ENCODE results near the gene UVSSA.

- TF ChIP-seq, protein P1, sequence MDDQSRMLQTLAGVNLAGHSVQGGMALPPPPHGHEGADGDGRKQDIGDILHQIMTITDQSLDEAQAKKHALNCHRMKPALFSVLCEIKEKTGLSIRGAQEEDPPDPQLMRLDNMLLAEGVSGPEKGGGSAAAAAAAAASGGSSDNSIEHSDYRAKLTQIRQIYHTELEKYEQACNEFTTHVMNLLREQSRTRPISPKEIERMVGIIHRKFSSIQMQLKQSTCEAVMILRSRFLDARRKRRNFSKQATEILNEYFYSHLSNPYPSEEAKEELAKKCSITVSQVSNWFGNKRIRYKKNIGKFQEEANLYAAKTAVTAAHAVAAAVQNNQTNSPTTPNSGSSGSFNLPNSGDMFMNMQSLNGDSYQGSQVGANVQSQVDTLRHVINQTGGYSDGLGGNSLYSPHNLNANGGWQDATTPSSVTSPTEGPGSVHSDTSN (IDR thresholded peaks at IDR 0.05), result no peak
- TF ChIP-seq SIN3A (IDR thresholded peaks at IDR 0.05; ENCODE audit: borderline replicate concordance, low read depth, low read length) (no peak), GABPA (IDR thresholded peaks at IDR 0.05; ENCODE audit: low read depth) (no peak), CHD2 (IDR thresholded peaks at IDR 0.05; ENCODE audit: low read length, partially characterized antibody) (no peak), POLR2AphosphoS5 (IDR thresholded peaks at IDR 0.05; ENCODE audit: low read depth, low read length) (no peak), RXRA (IDR thresholded peaks at IDR 0.05; ENCODE audit: borderline replicate concordance, low read depth) (no peak), USF1 (IDR thresholded peaks at IDR 0.05; ENCODE audit: borderline replicate concordance, low read depth) (no peak), YY1 (IDR thresholded peaks at IDR 0.05; ENCODE audit: low read depth) (no peak), EZH2phosphoT487 (IDR thresholded peaks at IDR 0.05; ENCODE audit: borderline replicate concordance, low read depth) (no peak), TCF12 (IDR thresholded peaks at IDR 0.05) (no peak), ZBTB33 (IDR thresholded peaks at IDR 0.05; ENCODE audit: borderline replicate concordance, low read depth) (no peak)
- TF ChIP-seq, protein P2, sequence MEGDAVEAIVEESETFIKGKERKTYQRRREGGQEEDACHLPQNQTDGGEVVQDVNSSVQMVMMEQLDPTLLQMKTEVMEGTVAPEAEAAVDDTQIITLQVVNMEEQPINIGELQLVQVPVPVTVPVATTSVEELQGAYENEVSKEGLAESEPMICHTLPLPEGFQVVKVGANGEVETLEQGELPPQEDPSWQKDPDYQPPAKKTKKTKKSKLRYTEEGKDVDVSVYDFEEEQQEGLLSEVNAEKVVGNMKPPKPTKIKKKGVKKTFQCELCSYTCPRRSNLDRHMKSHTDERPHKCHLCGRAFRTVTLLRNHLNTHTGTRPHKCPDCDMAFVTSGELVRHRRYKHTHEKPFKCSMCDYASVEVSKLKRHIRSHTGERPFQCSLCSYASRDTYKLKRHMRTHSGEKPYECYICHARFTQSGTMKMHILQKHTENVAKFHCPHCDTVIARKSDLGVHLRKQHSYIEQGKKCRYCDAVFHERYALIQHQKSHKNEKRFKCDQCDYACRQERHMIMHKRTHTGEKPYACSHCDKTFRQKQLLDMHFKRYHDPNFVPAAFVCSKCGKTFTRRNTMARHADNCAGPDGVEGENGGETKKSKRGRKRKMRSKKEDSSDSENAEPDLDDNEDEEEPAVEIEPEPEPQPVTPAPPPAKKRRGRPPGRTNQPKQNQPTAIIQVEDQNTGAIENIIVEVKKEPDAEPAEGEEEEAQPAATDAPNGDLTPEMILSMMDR (IDR thresholded peaks at IDR 0.05), result no peak
- TF ChIP-seq, protein P3, sequence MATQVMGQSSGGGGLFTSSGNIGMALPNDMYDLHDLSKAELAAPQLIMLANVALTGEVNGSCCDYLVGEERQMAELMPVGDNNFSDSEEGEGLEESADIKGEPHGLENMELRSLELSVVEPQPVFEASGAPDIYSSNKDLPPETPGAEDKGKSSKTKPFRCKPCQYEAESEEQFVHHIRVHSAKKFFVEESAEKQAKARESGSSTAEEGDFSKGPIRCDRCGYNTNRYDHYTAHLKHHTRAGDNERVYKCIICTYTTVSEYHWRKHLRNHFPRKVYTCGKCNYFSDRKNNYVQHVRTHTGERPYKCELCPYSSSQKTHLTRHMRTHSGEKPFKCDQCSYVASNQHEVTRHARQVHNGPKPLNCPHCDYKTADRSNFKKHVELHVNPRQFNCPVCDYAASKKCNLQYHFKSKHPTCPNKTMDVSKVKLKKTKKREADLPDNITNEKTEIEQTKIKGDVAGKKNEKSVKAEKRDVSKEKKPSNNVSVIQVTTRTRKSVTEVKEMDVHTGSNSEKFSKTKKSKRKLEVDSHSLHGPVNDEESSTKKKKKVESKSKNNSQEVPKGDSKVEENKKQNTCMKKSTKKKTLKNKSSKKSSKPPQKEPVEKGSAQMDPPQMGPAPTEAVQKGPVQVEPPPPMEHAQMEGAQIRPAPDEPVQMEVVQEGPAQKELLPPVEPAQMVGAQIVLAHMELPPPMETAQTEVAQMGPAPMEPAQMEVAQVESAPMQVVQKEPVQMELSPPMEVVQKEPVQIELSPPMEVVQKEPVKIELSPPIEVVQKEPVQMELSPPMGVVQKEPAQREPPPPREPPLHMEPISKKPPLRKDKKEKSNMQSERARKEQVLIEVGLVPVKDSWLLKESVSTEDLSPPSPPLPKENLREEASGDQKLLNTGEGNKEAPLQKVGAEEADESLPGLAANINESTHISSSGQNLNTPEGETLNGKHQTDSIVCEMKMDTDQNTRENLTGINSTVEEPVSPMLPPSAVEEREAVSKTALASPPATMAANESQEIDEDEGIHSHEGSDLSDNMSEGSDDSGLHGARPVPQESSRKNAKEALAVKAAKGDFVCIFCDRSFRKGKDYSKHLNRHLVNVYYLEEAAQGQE (IDR thresholded peaks at IDR 0.05; ENCODE audit: low read depth, low read length), result no peak
Observed at GRCh38 chr4:1302159-1302558, 44.8 kb upstream of the UVSSA start.

All from SK-N-SH (cell line).